ENCODE results near the gene AGFG1.
"Not testable (repeated sequence)": the region's sequence is repeated elsewhere in the genome, so short reads cannot be mapped to it uniquely, and the experiment has no call there.

The AGFG1 gene

DNA sequence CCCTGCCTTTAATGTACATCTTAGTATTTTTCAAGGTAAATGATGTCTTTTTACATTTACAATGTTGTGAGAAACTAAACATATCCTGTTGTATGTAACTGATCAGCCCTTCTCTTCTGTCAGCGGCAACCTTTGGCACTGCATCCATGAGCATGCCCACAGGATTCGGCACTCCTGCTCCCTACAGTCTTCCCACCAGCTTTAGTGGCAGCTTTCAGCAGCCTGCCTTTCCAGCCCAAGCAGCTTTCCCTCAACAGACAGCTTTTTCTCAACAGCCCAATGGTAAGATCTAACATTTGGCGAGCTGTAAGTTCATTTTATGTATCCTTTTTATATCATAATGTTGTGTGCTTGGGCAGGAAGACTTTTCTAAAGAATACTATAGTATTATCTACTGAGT, 79.9 kb downstream of the AGFG1 start:
- no peak for DNase-seq

DNA sequence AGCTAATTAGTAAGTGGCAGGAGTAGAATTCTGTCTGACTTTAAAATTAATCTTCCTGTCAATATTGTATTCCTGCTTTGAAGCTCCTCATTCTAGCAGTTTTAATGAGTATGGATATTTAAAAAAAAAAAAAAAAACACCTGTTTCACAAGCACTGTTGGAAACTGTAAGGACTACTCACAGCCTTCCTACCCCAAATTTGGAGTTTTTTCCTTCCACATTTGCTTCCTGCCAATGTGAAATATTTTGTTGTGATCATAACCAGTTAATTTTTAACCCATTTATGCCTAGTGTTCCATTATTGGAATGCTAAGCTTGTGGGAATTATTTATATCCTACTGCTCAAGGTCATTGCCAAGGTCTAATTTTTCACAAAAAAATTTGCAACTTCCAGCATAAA, 90.6 kb downstream of the AGFG1 start:
- DNase-seq, result no peak

DNA sequence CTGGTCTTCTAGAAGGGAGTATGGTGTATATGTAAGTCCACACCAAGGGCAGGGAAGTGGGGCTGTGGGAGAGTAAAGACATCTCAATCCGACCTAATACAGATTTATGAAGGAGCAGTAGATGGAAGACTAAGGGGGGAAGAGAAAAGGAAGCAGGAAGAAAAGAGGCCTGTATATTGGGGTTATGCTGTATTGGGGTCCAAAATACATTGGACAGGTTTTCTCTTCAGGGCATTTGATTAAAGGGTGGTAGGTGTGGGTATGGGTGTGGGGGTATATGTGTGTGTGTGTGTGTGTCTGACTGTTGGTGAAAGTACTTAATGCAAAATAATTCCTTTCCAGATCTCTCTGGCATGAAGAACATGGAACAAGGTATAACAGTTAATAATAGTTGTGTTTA, 93.1 kb downstream of the AGFG1 start:
- no peak for DNase-seq

DNA sequence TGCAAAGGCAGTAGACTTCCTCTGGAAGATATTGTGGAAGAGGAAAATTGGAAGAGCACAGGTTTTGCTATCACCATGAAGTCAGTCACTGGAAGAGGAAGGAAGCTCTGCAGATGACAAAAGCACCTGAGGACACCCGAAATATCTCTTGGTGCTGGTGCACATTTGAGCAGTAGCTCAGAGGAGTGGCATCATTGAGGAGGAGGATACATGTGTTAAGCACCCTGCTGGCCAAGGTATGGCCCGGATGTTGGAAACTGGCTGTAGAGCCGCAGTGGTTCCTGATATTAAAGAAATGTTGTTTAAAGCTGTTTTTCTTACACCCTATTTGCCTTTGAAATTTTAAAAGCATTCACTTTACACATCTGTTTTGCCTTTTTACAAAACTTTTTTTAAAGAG, 94.1 kb downstream of the AGFG1 start:
- DNase-seq, result no peak

DNA sequence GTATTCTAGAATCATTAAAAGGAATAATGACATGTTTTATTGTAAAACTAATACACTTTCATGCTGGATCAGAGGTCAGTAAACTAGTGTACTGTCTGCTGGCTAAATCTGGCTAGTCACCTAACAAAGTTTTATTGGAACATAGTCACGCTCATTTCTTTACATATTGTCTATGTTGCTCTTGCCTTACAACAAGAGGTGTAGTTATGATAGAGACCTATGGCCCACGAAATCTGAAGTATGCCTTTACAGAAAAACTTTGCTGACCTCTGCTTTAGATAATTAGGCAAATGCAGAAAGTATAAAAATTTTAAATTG, 96.9 kb downstream of the AGFG1 start:
- DNase-seq, result no peak

DNA sequence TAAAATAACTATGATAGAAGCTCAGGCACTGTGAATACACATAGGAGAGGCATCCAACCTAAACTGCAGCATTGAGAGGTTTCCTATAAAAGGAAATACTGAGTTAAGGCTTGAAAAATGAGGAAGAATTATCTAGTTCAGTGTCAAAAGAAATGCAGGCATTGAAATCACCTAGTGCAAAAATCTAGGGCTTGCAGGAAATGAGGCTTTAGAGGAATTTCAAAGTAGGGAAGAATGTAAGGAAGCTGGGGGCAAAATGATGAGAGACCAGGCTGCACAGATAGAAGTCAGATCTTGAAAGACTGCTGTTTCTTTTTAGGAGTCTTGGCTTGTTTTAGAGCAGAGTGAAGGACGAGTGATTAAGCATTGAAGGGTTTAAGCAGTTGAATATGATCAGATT, 98.7 kb downstream of the AGFG1 start:
- DNase-seq, result no peak

DNA sequence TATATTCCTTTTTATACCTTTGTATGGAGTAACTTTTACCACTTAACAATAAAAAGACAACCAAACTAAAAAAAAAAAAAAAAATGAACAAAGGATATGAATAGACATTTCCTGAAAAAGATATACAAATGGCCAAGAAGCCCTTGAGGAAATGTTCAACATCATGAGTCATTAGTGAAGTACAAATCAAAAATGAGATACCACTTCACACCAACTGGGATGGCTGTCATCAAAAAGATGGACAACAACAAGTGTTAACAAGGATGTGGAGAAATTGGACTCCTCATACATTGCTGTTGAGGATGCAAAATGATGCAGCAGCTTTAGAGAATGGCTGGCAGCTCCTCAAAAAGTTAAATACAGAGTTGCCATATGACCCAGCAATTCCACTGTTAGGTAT, 104.2 kb downstream of the AGFG1 start:
- DNase-seq, result no peak

DNA sequence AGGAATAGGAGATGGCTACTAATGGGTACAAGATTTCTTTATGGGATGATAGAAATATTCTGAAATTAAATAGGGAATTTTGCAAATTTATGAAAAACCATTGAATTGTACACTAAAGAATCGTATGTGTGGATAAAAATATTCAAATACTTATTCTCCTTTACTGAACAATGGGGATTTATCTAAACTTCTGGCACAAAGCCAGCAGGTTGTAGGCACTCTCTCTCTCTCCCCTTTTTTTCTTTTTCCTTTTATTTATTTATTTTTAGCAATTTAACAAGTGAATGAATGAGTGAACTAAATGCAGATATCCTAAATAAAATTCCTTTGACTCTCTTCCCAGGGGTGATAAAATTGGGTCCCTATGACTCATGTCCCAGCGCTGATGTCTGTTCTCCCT, 104.9 kb downstream of the AGFG1 start:
- no peak for DNase-seq

DNA sequence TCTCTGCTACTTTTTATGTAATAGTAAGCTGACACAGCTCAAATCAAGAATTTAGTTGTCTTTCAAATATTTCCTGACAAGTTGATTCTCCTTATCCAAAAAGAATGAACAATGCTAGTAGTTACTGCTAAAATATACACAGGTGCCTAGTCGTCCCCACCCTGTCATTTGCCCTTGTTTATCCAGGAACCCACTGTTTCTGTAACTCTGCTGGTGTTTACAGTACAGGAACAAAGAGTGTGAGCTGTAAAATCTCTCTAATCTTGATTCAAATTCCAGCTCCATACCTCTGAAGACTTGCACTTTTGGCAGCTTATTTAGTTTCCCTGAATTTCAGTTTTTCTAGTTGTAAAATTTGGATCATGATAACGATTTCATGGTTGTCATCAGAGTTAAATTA, 105.6 kb downstream of the AGFG1 start:
- DNase-seq, result no peak

DNA sequence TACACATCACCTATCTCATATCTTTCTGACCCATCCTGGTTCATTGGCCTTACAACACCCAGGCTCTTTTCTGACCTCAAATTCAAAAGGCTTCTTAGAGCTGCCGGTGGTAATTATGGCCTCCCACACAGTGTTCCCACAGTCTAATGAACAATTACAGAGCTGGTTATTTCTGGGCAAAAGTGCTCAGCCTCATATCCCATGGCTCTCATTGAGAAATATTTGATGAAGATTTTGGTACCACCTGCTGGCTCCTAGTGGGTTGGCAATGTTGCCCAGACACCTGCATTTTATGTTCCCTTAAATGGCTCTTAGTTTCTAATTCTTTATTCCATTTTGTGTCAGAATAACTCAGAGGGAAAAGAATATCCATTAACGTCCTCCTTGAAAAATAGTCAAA, 106.7 kb downstream of the AGFG1 start:
- DNase-seq, result no peak

DNA sequence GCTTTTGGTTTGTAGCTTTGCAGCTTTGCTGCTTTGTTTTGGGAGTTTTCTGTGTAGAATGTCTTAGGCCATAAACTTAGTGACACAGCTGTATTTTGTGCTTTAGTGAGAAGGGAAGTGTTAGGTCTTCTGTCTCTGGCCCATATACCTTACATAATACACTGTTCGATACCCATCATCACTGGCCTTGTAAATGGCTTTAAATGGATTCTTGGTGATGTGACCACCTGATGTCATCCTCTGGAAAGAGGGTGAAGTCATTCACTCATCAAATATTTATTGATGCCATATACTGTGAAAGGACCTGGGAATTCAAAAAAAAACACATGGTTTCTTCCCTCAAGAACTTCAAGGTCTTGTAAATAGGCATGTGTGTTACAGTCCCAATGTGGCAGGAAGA, 107.8 kb downstream of the AGFG1 start:
- no peak for DNase-seq

DNA sequence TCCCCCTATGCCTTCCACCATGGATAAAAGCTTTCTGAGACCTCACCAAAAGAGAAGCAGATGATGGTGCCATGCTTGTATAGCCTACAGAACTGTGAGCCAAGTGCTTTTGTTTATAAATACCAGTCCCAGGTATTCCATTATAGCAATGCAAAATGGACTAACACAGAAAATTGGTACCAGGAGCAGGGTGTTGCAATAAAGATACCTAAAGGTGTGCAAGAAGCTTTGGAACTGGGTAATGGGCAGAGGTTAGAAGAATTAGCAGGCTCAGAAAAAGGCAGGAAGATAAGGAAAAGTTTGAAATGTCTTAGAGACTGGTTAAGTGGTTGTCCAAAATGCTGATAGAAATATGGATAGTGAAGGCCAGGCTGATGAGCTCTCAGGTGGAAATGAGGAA, 110.4 kb downstream of the AGFG1 start:
- no peak for DNase-seq

DNA sequence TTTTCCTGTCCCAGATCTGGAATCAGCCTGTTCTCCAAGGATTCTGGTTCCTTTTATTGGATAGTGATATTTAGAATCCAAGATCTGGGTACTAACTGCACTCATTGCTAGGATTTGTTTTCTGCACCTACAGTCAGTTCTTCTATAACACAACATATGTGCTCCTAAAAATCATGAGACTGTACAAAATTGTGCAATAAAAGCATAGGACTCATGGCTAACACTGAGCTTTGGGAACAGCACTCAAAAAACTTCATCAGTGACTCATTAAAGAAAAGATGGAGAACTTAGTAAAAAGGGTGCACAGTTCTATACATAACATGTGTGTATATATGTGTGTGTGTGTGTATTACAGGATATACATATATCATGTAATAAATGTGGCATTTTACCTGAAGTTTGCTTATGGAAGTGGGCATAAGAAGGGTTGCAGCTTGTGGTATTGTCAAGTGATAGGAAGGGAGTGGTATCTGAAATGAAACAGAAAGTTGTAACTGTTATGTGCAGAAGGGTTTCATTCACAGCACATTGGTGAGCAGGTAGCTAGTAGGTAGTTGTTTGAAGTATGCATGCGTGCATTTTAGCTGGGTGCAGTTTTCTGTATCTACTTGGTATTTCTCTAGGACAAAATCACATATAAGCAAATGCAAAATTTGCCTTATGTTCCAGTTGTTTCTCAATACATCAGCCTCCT, 120.9 kb downstream of the AGFG1 start:
- DNase-seq, result no peak

DNA sequence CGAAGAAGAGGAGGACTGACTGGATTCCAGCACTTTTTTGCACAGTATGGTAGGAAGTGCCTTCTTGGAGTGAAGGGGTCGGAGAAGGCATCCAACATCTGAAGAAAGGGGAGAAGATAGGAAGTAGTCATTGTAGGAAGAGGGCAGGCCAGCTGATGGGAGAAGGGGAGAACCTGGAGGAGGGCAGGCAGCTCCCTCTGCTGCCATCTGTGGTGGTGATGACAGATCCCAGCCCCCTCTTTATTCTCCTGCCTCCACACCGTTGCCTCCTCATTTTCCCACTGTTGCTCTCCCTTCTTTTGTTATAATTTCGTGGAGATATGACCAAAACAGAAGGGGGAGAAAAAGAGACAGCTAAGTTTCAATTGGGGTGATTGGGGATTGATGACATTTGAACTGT, 123.8 kb downstream of the AGFG1 start:
- no peak for DNase-seq

DNA sequence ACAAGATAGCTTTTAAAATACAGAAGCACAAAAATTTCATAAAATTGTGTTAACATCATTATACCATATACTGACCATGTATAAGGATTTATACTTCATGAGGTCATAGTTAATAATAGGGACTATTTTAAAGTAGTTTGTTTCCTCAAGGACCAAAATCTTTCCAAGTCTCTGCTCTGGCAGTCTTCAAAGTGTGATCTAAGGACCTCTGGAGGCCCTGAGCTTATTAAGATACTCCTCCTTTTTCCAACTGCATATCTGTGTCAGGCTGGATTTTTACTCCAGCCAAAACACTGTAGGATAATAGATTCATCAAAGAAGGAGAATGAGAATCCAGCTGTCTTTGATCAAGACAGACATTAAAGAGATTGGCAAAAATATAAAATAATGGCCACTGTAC, 125.1 kb downstream of the AGFG1 start:
- DNase-seq, result no peak

DNA sequence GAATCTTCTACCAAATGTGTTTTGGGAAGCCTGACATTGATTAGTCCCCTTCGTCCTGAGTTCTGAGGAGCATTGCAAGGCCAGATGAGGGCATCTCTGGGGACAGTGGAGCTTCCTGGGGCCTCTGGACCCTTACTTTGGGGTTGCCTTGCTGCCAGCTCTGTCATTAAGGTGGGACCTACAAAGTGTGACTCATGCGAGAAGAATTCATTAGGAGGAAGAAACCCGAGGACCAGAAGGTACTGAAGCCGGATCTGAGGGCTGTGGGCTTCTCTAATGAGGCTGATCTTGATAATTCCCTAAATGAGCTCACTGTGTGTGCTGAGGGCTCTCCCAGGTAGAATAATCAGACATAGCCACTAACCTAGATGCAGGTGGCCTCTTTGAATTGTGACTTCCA, 126.0 kb downstream of the AGFG1 start:
- DNase-seq, result no peak

DNA sequence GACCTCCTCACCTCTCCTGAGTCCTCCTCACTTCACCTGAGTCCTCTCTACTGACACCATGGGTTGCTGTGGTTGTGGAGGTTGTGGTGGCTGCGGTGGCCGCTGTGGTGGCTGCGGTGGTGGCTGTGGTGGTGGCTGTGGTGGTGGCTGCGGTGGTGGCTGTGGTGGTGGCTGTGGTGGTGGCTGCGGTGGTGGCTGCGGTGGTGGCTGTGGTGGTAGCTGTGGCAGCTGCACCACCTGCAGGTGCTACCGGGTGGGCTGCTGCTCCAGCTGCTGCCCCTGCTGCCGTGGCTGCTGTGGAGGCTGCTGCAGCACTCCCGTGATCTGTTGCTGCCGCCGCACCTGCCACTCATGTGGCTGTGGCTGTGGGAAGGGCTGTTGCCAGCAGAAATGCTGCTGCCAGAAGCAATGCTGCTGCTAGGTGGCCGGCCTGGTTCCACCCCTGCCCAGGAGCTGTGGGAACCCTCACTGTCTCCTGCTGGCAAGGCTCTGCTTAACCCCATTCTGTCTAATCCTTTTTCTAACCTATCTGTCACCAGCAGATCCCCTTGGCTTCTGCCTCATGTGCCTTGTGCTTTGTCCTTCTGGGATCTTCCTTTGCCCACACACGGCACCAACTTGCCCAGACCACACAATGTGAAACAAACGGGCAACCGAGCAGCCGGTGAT, 127.0 kb downstream of the AGFG1 start, which contains the start of gene SCYGR2:
TSS of gene SCYGR2 (plus strand) at position 59 of the 669 bp plus-strand sequence. CDS start at position 59, 0 bp downstream.
- DNase-seq, result not testable (repeated sequence)

DNA sequence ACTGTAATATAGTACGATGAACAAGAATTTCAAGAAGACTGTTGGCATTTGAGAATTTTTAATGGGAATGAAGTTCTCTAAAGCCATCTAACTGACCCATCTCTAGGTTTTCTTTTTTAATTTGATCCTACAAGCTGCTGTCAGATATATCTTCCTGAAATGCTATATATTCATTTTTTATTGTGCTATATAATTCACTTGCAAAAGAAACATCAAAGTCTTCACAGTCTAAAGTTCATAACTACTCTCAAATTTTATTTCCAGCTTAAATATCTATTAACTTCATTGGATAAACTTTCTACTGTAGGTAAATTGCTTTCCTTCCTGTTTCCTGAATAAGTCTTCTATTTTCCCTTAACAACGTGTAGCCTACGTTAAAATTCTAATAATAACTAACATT, 130.4 kb downstream of the AGFG1 start:
- DNase-seq, result no peak

DNA sequence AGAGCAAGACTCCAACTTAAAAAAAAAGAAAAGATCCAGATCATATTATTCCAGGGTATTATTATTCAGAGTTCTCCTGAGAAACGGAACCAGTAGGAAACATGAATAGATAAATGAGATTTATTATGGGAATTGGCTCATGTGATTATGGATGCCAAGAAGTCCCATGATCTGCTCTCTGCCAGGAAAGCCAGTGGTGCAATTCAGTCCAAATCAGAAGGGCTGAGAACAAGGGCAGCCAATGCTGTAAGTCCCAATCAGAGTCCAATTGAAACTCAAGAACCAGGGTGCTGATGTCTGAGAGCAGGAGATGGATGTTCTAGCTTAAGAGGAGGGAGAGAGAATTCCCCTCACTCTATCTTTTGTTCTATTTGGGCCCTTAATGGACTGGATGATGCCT, 134.5 kb downstream of the AGFG1 start:
- no peak for DNase-seq

DNA sequence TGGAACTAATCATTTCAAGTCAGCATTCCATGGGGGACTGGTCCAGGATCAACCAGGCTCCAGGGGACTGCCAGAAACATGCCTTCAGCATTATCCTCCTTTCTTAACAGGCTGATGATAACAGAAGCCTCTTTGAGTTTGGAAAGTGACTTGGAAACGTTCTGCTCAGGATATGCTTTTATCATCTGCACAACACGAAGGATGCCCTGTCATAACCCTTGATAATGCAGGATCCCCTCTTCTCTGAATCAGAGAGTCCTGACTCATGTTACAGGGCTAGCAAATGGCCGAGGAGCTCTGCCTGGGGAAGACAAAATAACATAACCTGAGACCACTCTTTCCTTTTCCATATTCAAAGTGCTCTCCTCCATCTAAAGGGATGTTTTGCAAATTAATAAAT, 136.0 kb downstream of the AGFG1 start:
- DNase-seq, result no peak

DNA sequence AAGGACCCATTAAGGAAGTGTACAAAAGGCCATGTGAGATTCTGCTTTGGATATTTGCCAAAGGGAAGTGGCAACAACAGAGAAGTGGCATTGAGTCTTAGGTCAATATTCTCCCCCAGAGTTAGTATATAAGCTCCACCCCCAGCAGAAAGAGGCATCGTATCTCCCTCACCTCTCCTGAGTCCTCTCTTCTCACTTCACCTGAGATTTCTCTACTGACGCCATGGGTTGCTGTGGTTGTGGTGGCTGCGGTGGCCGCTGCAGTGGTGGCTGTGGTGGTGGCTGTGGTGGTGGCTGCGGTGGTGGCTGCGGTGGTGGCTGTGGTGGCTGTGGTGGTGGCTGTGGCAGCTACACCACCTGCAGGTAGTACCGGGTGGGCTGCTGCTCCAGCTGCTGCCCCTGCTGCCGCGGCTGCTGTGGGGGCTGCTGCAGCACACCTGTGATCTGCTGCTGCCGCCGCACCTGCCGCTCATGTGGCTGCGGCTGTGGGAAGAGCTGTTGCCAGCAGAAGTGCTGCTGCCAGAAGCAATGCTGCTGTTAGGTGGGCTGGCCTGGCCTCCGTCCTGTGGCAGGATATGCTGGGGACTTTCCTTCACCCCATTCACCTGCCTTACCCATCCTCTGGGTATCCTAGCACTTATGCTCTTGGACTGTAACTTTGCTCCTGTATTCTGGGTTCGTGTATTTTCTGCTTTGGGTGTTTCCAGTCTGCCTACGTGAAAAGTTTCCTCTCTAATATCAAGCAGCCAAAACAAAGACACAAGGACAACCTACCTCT, 136.8 kb downstream of the AGFG1 start:
- no peak for DNase-seq

DNA sequence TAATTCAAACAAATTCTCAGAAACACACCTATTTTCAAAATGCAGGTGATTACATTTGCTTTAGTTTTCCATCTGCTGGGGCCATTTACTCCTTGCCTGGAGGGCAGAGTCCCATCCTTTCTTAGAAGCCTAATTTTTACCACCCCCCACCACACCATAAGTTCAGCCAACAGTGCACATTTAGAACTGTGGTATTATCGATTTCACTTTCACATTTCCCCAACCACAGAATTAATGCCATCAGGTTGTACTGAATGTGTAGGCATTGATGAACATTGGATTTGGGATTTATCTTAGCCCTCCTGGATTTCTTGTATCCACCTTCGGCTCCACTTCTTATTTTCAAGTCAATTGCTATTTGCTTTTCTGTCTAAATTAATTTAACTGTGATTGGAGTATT, 138.2 kb downstream of the AGFG1 start:
- no peak for DNase-seq

Data from activated naive CD4-positive, alpha-beta T cell treated with anti-CD3 and anti-CD28 coated beads, Interleukin-2, amount 50 U/mL, for 16 hours (primary cell).